GM03348 (cell line): ENCODE data around the gene CFAP119.

Experiments
- DNase-seq: peaks from one replicate; pipeline ENCODE4 v3.0.0; 2012; ENCODE audit warnings: low spot score

The CFAP119 gene

DNA sequence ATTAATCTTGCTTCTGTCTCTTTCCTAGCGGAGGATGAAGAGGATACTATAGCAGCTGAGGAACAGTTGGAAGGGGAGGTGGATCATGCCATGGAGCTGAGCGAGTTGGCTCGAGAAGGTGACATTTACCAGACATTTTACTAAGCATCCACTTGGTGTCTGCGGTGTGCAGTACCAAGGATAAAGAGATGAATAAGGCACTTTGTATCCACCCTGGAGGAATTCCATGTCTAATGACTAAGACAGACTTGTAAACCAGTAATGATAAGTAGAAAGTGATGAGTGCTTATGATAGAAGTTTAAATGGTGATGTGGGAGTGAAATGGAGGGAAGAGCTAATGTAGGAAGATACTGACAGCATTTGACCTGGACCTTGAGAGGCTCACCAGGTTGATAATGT, 50.9 kb downstream of the CFAP119 start:
- no peak for DNase-seq
